ENCODE results near the gene SRI.

DNA sequence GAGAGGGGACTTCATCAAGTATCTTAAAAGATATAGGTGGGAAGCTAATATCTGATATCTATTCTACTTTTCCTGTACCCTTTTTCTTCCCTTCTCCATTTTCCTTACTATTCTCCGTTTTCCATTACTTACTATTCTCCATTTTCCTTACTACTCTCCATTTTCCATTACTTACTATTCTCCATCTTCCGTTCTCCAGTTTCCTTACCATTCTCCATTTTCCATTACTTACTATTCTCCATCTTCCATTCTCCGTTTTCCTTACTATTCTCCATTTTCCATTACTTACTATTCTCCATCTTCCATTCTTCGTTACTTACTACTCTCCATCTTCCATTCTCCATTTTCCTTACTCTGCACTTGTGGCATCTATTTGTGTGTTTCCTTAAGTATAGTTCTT is 47.6 kb upstream of the SRI start:
- TF ChIP-seq, protein P1, sequence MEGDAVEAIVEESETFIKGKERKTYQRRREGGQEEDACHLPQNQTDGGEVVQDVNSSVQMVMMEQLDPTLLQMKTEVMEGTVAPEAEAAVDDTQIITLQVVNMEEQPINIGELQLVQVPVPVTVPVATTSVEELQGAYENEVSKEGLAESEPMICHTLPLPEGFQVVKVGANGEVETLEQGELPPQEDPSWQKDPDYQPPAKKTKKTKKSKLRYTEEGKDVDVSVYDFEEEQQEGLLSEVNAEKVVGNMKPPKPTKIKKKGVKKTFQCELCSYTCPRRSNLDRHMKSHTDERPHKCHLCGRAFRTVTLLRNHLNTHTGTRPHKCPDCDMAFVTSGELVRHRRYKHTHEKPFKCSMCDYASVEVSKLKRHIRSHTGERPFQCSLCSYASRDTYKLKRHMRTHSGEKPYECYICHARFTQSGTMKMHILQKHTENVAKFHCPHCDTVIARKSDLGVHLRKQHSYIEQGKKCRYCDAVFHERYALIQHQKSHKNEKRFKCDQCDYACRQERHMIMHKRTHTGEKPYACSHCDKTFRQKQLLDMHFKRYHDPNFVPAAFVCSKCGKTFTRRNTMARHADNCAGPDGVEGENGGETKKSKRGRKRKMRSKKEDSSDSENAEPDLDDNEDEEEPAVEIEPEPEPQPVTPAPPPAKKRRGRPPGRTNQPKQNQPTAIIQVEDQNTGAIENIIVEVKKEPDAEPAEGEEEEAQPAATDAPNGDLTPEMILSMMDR (IDR thresholded peaks at IDR 0.05 in 4 of 5, conservative IDR thresholded peaks at IDR 0.05 in 1 of 5): no peak
- TF ChIP-seq POLR2A (IDR thresholded peaks at IDR 0.05): no peak

Data from gastrocnemius medialis (tissue), 4 donors.